Activated CD4-positive, alpha-beta T cell treated with anti-CD3 and anti-CD28 coated beads, Interleukin-2, Interleukin-6, amounts not matched to agents 100 ng/mL and 50 ng/mL, durations not matched to agents 16 hours and 8 hours (primary cell): Measurements from ENCODE around the gene RNF222.
"Not testable (repeated sequence)": the region's sequence is repeated elsewhere in the genome, so short reads cannot be mapped to it uniquely, and the experiment has no call there.

Experiments used
- DNase-seq: peaks from one replicate; pipeline ENCODE4 v3.0.0-alpha.2; 2020

The RNF222 gene

GRCh38 chr17:8377422-8377821 is 20.2 kb downstream of the RNF222 start:
- DNase-seq, result no peak

- peak; percentile 95 for DNase-seq
Observed at GRCh38 chr17:8376271-8377067, 21.2 kb downstream of the RNF222 start, which contains the start of gene KRABD2. Gene KRABD2, minus strand, starts transcription at chr17:8376704.

- DNase-seq, result no peak
Observed at GRCh38 chr17:8375738-8376259, 21.8 kb downstream of the RNF222 start.

- DNase-seq, result not testable (repeated sequence)
Observed at GRCh38 chr17:8373856-8374255, 23.8 kb downstream of the RNF222 start.

- DNase-seq, result no peak
Observed at GRCh38 chr17:8372422-8372821, 25.2 kb downstream of the RNF222 start.

GRCh38 chr17:8371786-8372185 is 25.8 kb downstream of the RNF222 start:
- DNase-seq, result no peak

- no peak for DNase-seq
Observed at GRCh38 chr17:8369944-8370343, 27.7 kb downstream of the RNF222 start.

GRCh38 chr17:8368193-8368592 is 29.4 kb downstream of the RNF222 start:
- no peak for DNase-seq

GRCh38 chr17:8366231-8366630 is 31.4 kb downstream of the RNF222 start:
- no peak for DNase-seq

GRCh38 chr17:8365143-8365542 is 32.5 kb downstream of the RNF222 start:
- no peak for DNase-seq

GRCh38 chr17:8362651-8363332 is 34.8 kb downstream of the RNF222 start:
- DNase-seq, result no peak

GRCh38 chr17:8360751-8361150 is 36.9 kb downstream of the RNF222 start:
- no peak for DNase-seq

GRCh38 chr17:8360260-8360659 is 37.4 kb downstream of the RNF222 start:
- DNase-seq, result no peak

- DNase-seq, result no peak
Observed at GRCh38 chr17:8359769-8360168, 37.9 kb downstream of the RNF222 start.

GRCh38 chr17:8357910-8358309 is 39.7 kb downstream of the RNF222 start:
- no peak for DNase-seq

- no peak for DNase-seq
Observed at GRCh38 chr17:8354236-8354635, 43.4 kb downstream of the RNF222 start.

- DNase-seq, result no peak
Observed at GRCh38 chr17:8353736-8354135, 43.9 kb downstream of the RNF222 start.

GRCh38 chr17:8350339-8350738 is 47.3 kb downstream of the RNF222 start:
- no peak for DNase-seq

- not testable (repeated sequence) for DNase-seq
Observed at GRCh38 chr17:8347001-8347400, 50.6 kb downstream of the RNF222 start.

- DNase-seq, result no peak
Observed at GRCh38 chr17:8345951-8346665, 51.5 kb downstream of the RNF222 start.

- DNase-seq, result peak; percentile 9
Observed at GRCh38 chr17:8345052-8345690, 52.5 kb downstream of the RNF222 start.

- DNase-seq, result no peak
Observed at GRCh38 chr17:8341456-8341855, 56.2 kb downstream of the RNF222 start.
